GM18907 (cell line): ENCODE measurements around the gene MYH9.

Experiments used
- ATAC-seq: cut with Tn5 transposase; IDR thresholded peaks from one replicate; pipeline ENCODE4 v1.9.1; 2021; ENCODE audit warnings: mild to moderate bottlenecking, moderate library complexity; ENCODE audit not compliant: unreplicated experiment

MYH9 gene

DNA sequence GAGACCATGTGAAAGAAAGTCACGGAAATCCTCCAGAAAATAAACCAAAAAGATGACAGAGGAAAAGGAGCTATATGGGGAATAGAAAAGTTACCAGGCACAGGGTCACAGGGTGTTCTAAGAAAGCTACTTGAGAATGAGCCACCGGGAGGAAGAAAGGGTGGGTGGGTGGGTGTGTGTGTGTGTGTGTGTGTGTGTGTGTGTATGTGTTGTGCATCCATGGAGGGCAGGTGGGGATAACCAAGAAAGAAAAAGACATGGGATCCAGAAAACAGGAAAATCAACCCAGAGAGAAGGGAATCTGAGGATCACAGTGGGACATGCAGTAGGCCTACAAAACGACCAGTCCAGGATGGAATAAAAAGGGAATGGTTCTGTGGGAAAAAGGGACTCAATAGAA is 152.2 kb downstream of the MYH9 start:
- ATAC-seq: no peak

DNA sequence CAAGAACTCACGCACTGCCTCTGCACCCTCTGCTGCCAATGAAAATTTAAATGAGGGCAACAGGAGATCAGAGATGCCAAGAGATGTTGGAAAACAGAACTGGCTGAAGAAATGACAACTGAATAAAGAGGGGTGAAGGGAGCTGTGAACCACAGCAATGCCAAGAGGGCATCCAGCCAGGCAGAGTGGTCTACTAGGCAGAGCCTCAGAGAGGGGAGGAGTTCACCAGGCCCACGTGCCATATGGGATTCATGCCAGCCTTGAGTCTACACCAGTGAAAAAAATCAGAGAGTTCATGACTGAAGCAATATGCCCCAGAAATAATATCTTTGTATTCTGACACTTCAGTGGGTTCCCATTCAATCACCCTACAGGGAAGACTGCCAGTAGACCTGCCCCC is 152.8 kb downstream of the MYH9 start:
- ATAC-seq: no peak

DNA sequence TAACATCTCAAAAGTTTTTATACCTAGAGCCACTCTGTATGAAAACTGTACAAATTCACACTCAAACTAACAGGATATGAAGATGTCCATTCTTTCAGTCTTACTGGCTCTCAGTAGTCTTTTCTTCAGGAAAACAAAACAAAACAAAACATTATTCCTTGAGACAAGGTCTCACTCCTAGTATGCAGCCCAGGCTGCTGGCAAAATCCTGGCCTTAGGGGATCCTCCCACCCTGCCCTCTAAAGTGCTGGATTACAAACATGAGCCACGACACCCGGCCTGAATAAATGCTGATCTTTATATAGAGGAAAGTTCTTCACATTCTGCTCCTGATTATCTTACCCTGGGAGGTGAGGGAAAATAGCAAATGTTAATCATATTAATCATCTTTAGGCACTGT is 153.6 kb downstream of the MYH9 start:
- ATAC-seq: no peak

- ATAC-seq: no peak
Observed at GRCh38 chr22:36233796-36234195, 154.0 kb downstream of the MYH9 start.

DNA sequence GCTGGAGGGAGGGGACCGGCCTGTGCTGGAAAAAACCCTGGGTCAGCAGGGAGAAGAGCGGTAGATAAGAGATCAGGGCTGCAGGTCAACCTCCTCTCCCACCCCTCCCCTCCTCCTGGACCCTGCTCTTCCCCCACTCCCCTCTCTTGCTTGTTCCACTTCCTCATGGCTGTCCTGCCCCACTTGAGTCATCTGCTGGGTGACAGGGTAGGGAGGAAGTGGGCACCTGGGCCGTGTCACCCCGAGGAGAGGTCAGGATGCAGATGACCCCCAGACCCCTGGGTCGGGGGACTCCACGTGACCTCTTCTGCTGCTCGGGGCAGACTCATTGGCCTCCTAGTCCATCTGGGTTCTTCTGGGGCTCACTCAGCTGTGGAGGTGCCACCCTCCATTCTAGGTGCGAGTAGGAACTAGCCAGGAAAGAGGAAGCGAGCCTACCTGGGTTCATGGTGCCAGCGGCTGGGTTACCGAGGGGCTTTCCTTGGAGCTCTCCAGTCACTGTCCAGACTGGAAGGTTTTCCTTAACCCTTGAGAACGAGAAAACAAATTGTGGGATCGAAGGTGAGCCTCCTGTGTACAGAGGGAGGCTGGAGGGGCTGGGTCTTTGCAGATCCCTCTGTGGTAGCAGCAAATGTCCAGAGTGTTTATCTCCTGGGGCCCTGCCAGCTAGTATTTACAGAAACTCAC is 154.9 kb downstream of the MYH9 start:
- no peak for ATAC-seq
